AG04449 (cell line): ENCODE results near the gene RSPO1.

Source experiments
- CTCF ChIA-PET: fragments of 350-600 bp; formaldehyde crosslinking; extraction: SDS; loops from one replicate; lab custom pipeline; 2021; ENCODE audit warnings: antibody characterized with exemption; lab: Yijun Ruan, JAX
- POLR2A ChIA-PET: fragments of 400-600, 350-600 bp; formaldehyde crosslinking; extraction: SDS; loops from one replicate; lab custom pipeline; 2020; ENCODE audit warnings: antibody characterized with exemption, inconsistent platforms; lab: Yijun Ruan, JAX
- DNase-seq: peaks from one replicate; pipeline ENCODE4 v3.0.0-alpha.2; 2010; ENCODE audit warnings: low read depth, low spot score
- H3K4me3 ChIP-seq: 2 replicates; pipeline ENCODE4 v1.5.1; 2011; ENCODE audit warnings: low read depth, mild to moderate bottlenecking, control low read depth, low read length
- TF ChIP-seq, protein P1 (sequence below): IDR thresholded peaks from one replicate; pipeline ENCODE4 v1.5.1; 2011; ENCODE audit warnings: mild to moderate bottlenecking, moderate library complexity, low read length, control low read depth, inconsistent platforms; ENCODE audit not compliant: insufficient read depth; ENCODE audit errors: missing control alignments

The RSPO1 gene

DNA sequence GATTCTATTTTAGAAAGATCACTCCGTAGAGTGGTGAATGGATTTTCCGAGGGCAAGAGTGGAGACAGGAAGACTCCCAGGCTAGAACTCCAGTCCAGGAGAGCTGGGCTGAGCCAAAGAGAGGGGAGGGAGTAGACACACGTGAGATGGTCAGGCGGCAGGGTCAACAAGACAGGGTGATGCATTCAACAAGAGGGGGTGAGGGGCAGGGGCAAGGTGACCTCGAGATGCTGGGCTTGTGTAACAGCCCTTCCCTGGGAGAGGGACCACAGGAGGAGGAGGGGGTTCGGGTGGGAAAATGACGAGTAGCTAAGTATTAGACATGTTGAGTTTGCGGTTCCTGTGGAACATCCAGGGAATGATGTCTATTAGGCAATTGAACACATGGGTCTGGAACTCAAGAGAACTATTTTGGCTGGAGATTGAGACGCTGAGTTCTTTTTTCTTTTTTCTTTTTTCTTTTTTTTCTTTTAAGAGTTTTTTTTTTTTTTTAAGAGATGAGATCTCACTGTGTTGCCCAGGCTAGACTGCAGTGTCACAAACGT, 13.3 kb downstream of the RSPO1 start:
- no peak for DNase-seq
- ChIA-PET POLR2A (no interaction called here), CTCF (interaction anchor here (1.5 kb wide), 1 partner anchor 8 kb away, joined by 3 read pairs; no protein-coding TSS in a partner anchor)
- H3K4me3 ChIP-seq: no peak overlapping the region
- TF ChIP-seq, protein P1, sequence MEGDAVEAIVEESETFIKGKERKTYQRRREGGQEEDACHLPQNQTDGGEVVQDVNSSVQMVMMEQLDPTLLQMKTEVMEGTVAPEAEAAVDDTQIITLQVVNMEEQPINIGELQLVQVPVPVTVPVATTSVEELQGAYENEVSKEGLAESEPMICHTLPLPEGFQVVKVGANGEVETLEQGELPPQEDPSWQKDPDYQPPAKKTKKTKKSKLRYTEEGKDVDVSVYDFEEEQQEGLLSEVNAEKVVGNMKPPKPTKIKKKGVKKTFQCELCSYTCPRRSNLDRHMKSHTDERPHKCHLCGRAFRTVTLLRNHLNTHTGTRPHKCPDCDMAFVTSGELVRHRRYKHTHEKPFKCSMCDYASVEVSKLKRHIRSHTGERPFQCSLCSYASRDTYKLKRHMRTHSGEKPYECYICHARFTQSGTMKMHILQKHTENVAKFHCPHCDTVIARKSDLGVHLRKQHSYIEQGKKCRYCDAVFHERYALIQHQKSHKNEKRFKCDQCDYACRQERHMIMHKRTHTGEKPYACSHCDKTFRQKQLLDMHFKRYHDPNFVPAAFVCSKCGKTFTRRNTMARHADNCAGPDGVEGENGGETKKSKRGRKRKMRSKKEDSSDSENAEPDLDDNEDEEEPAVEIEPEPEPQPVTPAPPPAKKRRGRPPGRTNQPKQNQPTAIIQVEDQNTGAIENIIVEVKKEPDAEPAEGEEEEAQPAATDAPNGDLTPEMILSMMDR: no peak

DNA sequence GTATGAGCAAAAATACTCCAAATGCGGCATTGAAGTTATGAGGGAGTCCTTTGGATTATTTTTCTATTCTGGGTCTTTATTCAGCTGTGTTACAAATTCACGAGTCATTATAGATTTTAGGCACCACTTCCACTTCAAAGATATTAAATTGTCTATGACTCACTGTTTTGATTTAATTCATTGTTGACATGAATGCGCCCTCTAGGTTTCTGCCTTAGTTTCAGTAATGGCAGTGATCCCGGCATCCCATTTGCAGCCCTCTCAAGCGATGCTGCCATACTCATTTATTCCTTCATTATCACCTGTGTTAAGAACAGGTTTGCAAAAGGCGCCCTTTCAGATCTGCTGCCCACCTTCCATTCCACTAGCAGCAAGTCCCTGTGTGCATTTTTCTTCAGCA, 14.0 kb downstream of the RSPO1 start:
- POLR2A ChIA-PET: no interaction called here
- CTCF ChIA-PET: interaction anchor here (0.9 to 1.5 kb wide), 2 partner anchors 9 to 17 kb away, joined by 3 read pairs; no protein-coding TSS in a partner anchor
- no peak overlapping the region for H3K4me3 ChIP-seq
- TF ChIP-seq, protein P1: no peak
- no peak for DNase-seq

DNA sequence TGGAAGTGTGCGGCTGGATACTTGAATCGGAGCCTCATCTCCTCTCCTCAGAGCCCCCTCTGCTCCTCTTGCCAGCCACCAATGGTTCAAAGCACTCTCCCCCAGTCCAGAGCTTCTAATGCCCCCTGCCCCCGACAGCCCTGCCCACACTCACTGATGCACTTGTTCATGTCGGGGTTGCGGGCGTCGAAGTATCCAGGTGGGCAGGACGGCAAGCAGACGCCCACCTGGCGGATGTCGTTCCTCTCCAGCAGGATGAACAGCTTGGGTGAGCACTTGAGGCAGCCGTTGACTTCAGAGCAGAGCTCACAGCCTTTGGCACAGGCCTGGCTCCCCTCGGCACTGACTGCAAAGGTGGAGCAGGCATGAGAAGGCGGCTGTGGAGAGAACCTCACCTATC, 18.4 kb downstream of the RSPO1 start:
- TF ChIP-seq, protein P1: no peak
- POLR2A ChIA-PET: no interaction called here
- CTCF ChIA-PET: interaction anchor here (1.5 to 2.4 kb wide), 2 partner anchors 13 to 15 kb away, joined by 3 to 17 read pairs; no protein-coding TSS in a partner anchor

DNA sequence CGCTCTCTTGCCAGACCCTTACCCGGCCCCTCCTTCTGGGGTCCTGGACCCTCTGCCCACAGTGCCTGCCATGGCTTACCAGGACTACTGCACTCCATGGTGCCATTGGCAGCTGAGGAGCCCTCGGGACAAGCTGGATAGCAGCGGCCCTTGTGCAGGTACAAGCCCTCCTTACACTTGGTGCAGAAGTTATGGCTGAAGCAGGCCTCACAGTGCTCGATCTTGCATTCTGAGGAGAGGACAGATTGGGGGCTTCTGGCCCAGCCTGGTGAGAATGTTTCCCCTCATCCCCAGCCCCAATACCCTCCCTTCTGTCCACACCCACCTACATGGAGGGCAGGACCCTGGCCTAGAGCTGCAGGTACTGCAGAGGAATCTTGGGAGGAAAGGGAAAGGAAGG, 20.6 kb downstream of the RSPO1 start:
- ChIA-PET POLR2A (no interaction called here), CTCF (interaction anchor here (3.6 kb wide), 1 partner anchor 11 kb away, joined by 18 read pairs; no protein-coding TSS in a partner anchor)
- TF ChIP-seq, protein P1: no peak
- DNase-seq: no peak
- H3K4me3 ChIP-seq: no peak overlapping the region

More for the DNA sequence above, 18.4 kb downstream of the RSPO1 start:
- no peak overlapping the region for H3K4me3 ChIP-seq
- no peak for DNase-seq

DNA sequence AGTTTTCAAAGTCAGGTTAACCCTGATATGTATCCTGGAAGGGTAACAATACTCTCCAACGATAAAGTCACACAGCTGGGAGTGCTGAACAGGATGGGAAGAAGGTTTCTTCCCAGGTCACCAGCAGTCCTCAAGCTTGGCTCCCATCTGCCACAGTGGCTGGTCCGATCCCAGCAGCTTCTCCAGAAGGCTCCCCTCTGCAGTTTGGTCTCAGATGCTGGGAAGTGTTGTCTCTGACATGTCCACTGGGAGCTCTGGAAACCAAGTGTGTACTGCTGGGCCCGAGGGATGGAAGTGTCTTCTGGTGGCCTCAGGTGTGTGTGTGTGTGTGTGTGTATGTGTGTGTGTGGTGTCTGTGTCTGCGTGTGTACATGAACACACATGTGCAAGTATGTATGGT, 22.5 kb downstream of the RSPO1 start:
- POLR2A ChIA-PET: no interaction called here
- DNase-seq: no peak
- no peak overlapping the region for H3K4me3 ChIP-seq
- CTCF ChIA-PET: interaction anchor here (0.9 to 3.6 kb wide), 2 partner anchors 9 to 16 kb away, joined by 3 to 18 read pairs; partner anchors contain the start of gene GNL2
- TF ChIP-seq, protein P1: no peak

DNA sequence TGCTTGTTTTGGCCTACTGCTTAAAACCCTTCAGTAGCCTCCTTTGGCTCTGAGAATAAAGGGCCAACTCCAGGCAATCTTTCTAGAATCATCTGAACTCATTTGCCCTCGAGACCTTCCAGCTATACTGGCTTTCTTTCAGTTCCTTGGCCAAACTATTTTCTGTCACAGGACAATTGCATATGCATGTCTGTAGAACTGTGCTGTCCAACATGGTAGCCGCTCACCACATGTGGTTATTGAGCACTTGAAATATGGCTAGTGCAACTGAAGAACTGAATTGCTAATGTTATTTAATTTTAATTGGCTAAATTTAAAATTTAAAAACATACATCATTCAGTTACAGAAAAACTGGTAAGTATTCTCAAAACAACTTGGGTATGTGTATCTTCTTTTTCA, 24.7 kb downstream of the RSPO1 start:
- TF ChIP-seq, protein P1: no peak
- no peak for DNase-seq
- no peak overlapping the region for H3K4me3 ChIP-seq
- ChIA-PET POLR2A (no interaction called here), CTCF (interaction anchor here (1.5 kb wide), 1 partner anchor 10 kb away, joined by 13 read pairs; no protein-coding TSS in a partner anchor)
